ENCODE measurements around the gene PHF14. TPM values are rescaled to one million over a fixed set of nuclear protein-coding genes. Genes with fewer than 3 reads are reported as not detected.
A peak's percentile ranks its signal among the peaks of the same experiment; 100 is the strongest.
"Not testable (repeated sequence)": the region's sequence is repeated elsewhere in the genome, so short reads cannot be mapped to it uniquely, and the experiment has no call there.

Gene PHF14
- total and polyA plus RNA-seq, 2 experiments from 2014 or later, result 72.0 to 87.9 TPM

DNA sequence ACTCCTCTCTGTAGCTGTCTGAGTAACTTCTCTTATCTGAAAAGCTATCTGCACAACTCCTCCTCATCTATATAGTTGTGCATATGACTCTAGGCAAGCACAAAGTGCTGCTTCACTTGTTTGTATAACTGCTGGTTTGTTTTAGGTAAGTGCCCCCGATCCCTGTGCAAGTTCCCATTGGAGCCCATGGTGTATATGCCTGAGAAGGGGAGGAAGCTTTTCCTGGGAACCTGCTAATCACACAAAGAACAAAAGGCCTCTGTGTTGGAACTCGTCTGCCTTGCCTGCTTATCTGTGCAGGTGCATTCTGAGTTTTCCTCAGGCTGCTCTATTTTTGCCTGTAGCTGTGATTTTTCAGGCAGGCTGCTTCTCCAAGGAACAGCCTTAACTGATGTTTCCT is 23.2 kb upstream of the PHF14 start:
- H2AFZ ChIP-seq, result no peak overlapping the region
- TF ChIP-seq CREB1 (CRISPR knock-in tag; IDR thresholded peaks at IDR 0.05; ENCODE audit: low read depth), result no peak
- TF ChIP-seq, protein P1, sequence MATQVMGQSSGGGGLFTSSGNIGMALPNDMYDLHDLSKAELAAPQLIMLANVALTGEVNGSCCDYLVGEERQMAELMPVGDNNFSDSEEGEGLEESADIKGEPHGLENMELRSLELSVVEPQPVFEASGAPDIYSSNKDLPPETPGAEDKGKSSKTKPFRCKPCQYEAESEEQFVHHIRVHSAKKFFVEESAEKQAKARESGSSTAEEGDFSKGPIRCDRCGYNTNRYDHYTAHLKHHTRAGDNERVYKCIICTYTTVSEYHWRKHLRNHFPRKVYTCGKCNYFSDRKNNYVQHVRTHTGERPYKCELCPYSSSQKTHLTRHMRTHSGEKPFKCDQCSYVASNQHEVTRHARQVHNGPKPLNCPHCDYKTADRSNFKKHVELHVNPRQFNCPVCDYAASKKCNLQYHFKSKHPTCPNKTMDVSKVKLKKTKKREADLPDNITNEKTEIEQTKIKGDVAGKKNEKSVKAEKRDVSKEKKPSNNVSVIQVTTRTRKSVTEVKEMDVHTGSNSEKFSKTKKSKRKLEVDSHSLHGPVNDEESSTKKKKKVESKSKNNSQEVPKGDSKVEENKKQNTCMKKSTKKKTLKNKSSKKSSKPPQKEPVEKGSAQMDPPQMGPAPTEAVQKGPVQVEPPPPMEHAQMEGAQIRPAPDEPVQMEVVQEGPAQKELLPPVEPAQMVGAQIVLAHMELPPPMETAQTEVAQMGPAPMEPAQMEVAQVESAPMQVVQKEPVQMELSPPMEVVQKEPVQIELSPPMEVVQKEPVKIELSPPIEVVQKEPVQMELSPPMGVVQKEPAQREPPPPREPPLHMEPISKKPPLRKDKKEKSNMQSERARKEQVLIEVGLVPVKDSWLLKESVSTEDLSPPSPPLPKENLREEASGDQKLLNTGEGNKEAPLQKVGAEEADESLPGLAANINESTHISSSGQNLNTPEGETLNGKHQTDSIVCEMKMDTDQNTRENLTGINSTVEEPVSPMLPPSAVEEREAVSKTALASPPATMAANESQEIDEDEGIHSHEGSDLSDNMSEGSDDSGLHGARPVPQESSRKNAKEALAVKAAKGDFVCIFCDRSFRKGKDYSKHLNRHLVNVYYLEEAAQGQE (IDR thresholded peaks at IDR 0.05; ENCODE audit: unreplicated experiment), result no peak
- no peak for TF ChIP-seq ZNF331 (CRISPR knock-in tag; IDR thresholded peaks at IDR 0.05; ENCODE audit: low read depth)
- TF ChIP-seq JUNB (IDR thresholded peaks at IDR 0.05; ENCODE audit: unreplicated experiment), result no peak
- no peak for TF ChIP-seq NANOG (IDR thresholded peaks at IDR 0.05; ENCODE audit: borderline replicate concordance)
- no peak for TF ChIP-seq EZH2 (IDR thresholded peaks at IDR 0.05; ENCODE audit: low read depth, unreplicated experiment)
- no peak for TF ChIP-seq CTCF (conservative IDR thresholded peaks at IDR 0.05; ENCODE audit: low read depth in 2 of 2)
- no peak for TF ChIP-seq ZNF114 (CRISPR knock-in tag; IDR thresholded peaks at IDR 0.05)
- peaks cover 24% of the 10 kb centered on the region for H3K36me3 Mint-ChIP-seq (ENCODE audit: low read depth)
- 0 out of 2 replicates have a peak, but pooled peaks cover 6% of the 10 kb centered on the region for H3F3A ChIP-seq (replicated peaks; ENCODE audit: low read depth)
- H3K27ac ChIP-seq (ENCODE audit: low read depth), result peak overlapping the region; percentile 5; the same call in 1 of the 2 replicates
- no peaks in the 10 kb centered on the region for H3K27me3 ChIP-seq (ENCODE audit: insufficient read depth)
- no peaks in the 10 kb centered on the region for H3K9me2 ChIP-seq (ENCODE audit: insufficient read depth)
- DNase-seq (ENCODE audit: low spot score), result no peak
- no peak overlapping the region for H3K4me2 ChIP-seq
- H3K36me3 ChIP-seq (ENCODE audit: insufficient read depth), result peaks cover 6% of the 10 kb centered on the region; the same call in 1 of the 2 replicates
- H3K4me3 ChIP-seq, result no peak overlapping the region
- no peaks in the 10 kb centered on the region for H3K4me1 ChIP-seq (ENCODE audit: insufficient read depth)
- no peak for ATAC-seq
- peaks cover 2% of the 10 kb centered on the region for H3K27me3 Mint-ChIP-seq (ENCODE audit: insufficient read depth, low read depth, poor library complexity)
- no peaks in the 10 kb centered on the region for H3K79me2 ChIP-seq (replicated peaks; ENCODE audit: insufficient read depth)
- no peak overlapping the region for H3K4me3 Mint-ChIP-seq
- no peak overlapping the region for H3K27ac Mint-ChIP-seq
- no peaks in the 10 kb centered on the region for H3K4me1 Mint-ChIP-seq
- H4K20me1 ChIP-seq (replicated peaks; ENCODE audit: insufficient read depth), result no peaks in the 10 kb centered on the region
- peaks cover 42% of the 10 kb centered on the region for H3K9me3 Mint-ChIP-seq

DNA sequence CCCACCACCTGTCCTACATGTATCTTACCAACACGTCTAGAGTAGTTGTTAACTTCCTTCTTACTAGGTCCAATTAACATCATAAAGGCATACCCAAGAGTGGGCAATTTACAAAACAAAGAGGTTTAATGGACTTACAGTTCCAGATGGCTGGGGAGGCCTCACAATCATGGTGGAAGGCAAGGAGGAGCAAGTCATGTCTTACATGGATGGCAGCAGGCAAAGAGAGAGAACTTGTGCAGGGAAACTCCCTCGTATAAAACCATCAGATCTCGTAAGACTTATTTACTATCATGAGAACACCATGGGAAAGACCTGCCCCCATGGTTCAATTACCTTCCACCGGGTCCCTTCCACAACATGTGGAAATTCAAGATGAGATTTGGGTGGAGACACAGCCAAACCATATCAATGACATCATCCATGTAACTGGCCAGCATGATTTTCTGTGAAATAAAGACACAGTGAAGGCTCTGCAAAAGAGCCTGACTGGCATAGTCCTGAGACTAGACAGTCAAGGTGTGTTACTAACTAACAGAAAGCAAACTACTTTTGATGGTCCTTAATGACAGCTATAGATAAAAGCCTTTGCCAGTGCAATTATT is 22.6 kb upstream of the PHF14 start:
- H3K4me3 Mint-ChIP-seq; DNase-seq (ENCODE audit: low spot score); H3K4me3 ChIP-seq; ATAC-seq; H3K27ac Mint-ChIP-seq; H2AFZ ChIP-seq; H3K27me3 Mint-ChIP-seq (ENCODE audit: insufficient read depth, low read depth, poor library complexity); H3K9me2 ChIP-seq (ENCODE audit: insufficient read depth); H3K4me2 ChIP-seq; H3K36me3 ChIP-seq (ENCODE audit: insufficient read depth); H3K4me1 Mint-ChIP-seq; H3K79me2 ChIP-seq (replicated peaks; ENCODE audit: insufficient read depth); H3K4me1 ChIP-seq (ENCODE audit: insufficient read depth); H3K27me3 ChIP-seq (ENCODE audit: insufficient read depth); H4K20me1 ChIP-seq (replicated peaks; ENCODE audit: insufficient read depth); H3F3A ChIP-seq (replicated peaks; ENCODE audit: low read depth): not testable (repeated sequence)
- H3K27ac ChIP-seq (ENCODE audit: low read depth), result peak overlapping the region; percentile 5; the same call in 1 of the 2 replicates
- Mint-ChIP-seq H3K36me3 (ENCODE audit: low read depth) (peaks cover 24% of the 10 kb centered on the region), H3K9me3 (peaks cover 42% of the 10 kb centered on the region)
